Measurements from ENCODE around the gene KCND3. TPM values are rescaled to one million over a fixed set of nuclear protein-coding genes. Genes with fewer than 3 reads are reported as not detected.

The KCND3 gene
- total RNA-seq, 3 donors from 2014 or later (not counting 1 experiment from before 2014, with no cell fraction given): 0.07 to 0.16 TPM; not detected in 1

GRCh38 chr1:112017183-112017582 lies 27.7 kb upstream of the KCND3 start:
- Histone ChIP-seq H3K27me3 (ENCODE audit: control insufficient read depth, insufficient read depth, low read length) (no peaks in the 10 kb centered on the region), H3K36me3 (ENCODE audit: control insufficient read depth, insufficient read depth, low read length) (no peaks in the 10 kb centered on the region), H3K9me3 (ENCODE audit: control insufficient read depth, insufficient read depth, low read length) (no peaks in the 10 kb centered on the region), H3K4me3 (ENCODE audit: low read length) (no peak overlapping the region), H3K27ac (ENCODE audit: low read length) (no peak overlapping the region), H3K4me1 (ENCODE audit: control insufficient read depth, insufficient read depth, low read length) (no peaks in the 10 kb centered on the region)
- TF ChIP-seq CTCF (IDR thresholded peaks at IDR 0.05): no peak
- Mint-ChIP-seq H3K4me3 (no peak overlapping the region), H3K27me3 (ENCODE audit: low read depth in 2 of 2) (peaks cover 18 to 26% of the 10 kb centered on the region in 2 donors), H3K27ac (no peak overlapping the region), H3K9me3 (no peaks in the 10 kb centered on the region), H3K4me1 (no peaks in the 10 kb centered on the region), H3K36me3 (no peaks in the 10 kb centered on the region)
- ATAC-seq: no peak
- intact Hi-C loops (cut with micrococcal nuclease): no loop called here
- DNase-seq: no peak
- WGBS (ENCODE audit: insufficient coverage): 80% methylated on average over 6 of the region's 6 CpGs

- Mint-ChIP-seq H3K9me3 (no peaks in the 10 kb centered on the region), H3K36me3 (no peaks in the 10 kb centered on the region), H3K4me1 (no peaks in the 10 kb centered on the region), H3K27me3 (ENCODE audit: low read depth in 2 of 2) (peaks cover 14 to 35% of the 10 kb centered on the region in 2 donors), H3K4me3 (no peak overlapping the region), H3K27ac (no peak overlapping the region)
- Histone ChIP-seq H3K27ac (ENCODE audit: low read length) (no peak overlapping the region), H3K9me3 (ENCODE audit: control insufficient read depth, insufficient read depth, low read length) (no peaks in the 10 kb centered on the region), H3K27me3 (ENCODE audit: control insufficient read depth, insufficient read depth, low read length) (no peaks in the 10 kb centered on the region), H3K4me1 (ENCODE audit: control insufficient read depth, insufficient read depth, low read length) (no peaks in the 10 kb centered on the region), H3K36me3 (ENCODE audit: control insufficient read depth, insufficient read depth, low read length) (no peaks in the 10 kb centered on the region), H3K4me3 (ENCODE audit: low read length) (no peak overlapping the region)
- no peak for DNase-seq
- ATAC-seq: no peak
- TF ChIP-seq CTCF (IDR thresholded peaks at IDR 0.05): no peak
- WGBS (ENCODE audit: insufficient coverage): 87% methylated on average over 1 of the region's 1 CpG
- intact Hi-C loops (cut with micrococcal nuclease): no loop called here
Measured at GRCh38 chr1:112012823-112013222, 23.4 kb upstream of the KCND3 start.

- H3K9me3 ChIP-seq (ENCODE audit: control insufficient read depth, insufficient read depth, low read length): no peaks in the 10 kb centered on the region
- H3K4me1 ChIP-seq (ENCODE audit: control insufficient read depth, insufficient read depth, low read length): no peaks in the 10 kb centered on the region
- H3K36me3 Mint-ChIP-seq: no peaks in the 10 kb centered on the region
- H3K36me3 ChIP-seq (ENCODE audit: control insufficient read depth, insufficient read depth, low read length): no peaks in the 10 kb centered on the region
- intact Hi-C loops (cut with micrococcal nuclease): no loop called here
- no peaks in the 10 kb centered on the region for H3K27me3 ChIP-seq (ENCODE audit: control insufficient read depth, insufficient read depth, low read length)
- H3K4me3 Mint-ChIP-seq: no peak overlapping the region
- no peak overlapping the region for H3K4me3 ChIP-seq (ENCODE audit: low read length)
- H3K27ac Mint-ChIP-seq: no peak overlapping the region
- DNase-seq (no peak), ATAC-seq (no peak)
- no peak overlapping the region for H3K27ac ChIP-seq (ENCODE audit: low read length)
- TF ChIP-seq CTCF (IDR thresholded peaks at IDR 0.05): no peak
- H3K4me1 Mint-ChIP-seq: no peaks in the 10 kb centered on the region
- 85% methylated on average over 3 of the region's 3 CpGs for WGBS (ENCODE audit: insufficient coverage)
- peaks cover 16 to 35% of the 10 kb centered on the region in 2 donors for H3K27me3 Mint-ChIP-seq (ENCODE audit: low read depth in 2 of 2)
- H3K9me3 Mint-ChIP-seq: no peaks in the 10 kb centered on the region
Measured at GRCh38 chr1:112011202-112011601, 21.7 kb upstream of the KCND3 start.

- H3K27me3 Mint-ChIP-seq (ENCODE audit: low read depth in 2 of 2): peaks cover 16 to 18% of the 10 kb centered on the region in 2 donors
- DNase-seq: no peak
- WGBS (ENCODE audit: insufficient coverage): 83% methylated on average over 2 of the region's 2 CpGs
- Histone ChIP-seq H3K27ac (ENCODE audit: low read length) (no peak overlapping the region), H3K27me3 (ENCODE audit: control insufficient read depth, insufficient read depth, low read length) (no peaks in the 10 kb centered on the region), H3K9me3 (ENCODE audit: control insufficient read depth, insufficient read depth, low read length) (no peaks in the 10 kb centered on the region), H3K36me3 (ENCODE audit: control insufficient read depth, insufficient read depth, low read length) (no peaks in the 10 kb centered on the region), H3K4me1 (ENCODE audit: control insufficient read depth, insufficient read depth, low read length) (no peaks in the 10 kb centered on the region), H3K4me3 (ENCODE audit: low read length) (no peak overlapping the region)
- H3K4me3 Mint-ChIP-seq: no peak overlapping the region
- intact Hi-C loops (cut with micrococcal nuclease): no loop called here
- no peaks in the 10 kb centered on the region for H3K4me1 Mint-ChIP-seq
- no peak for TF ChIP-seq CTCF (IDR thresholded peaks at IDR 0.05)
- ATAC-seq: no peak
- H3K27ac Mint-ChIP-seq: no peak overlapping the region
- no peaks in the 10 kb centered on the region for H3K9me3 Mint-ChIP-seq
- H3K36me3 Mint-ChIP-seq: no peaks in the 10 kb centered on the region
Measured at GRCh38 chr1:112007169-112007568, 17.7 kb upstream of the KCND3 start.

Measured in natural killer cell (primary cell).